ENCODE measurements around the gene ZNF771. TPM values are rescaled to one million over a fixed set of nuclear protein-coding genes. Genes with fewer than 3 reads are reported as not detected.
"Not testable (repeated sequence)": the region's sequence is repeated elsewhere in the genome, so short reads cannot be mapped to it uniquely, and the experiment has no call there.

Gene ZNF771
- total RNA-seq, 3 donors from 2014 or later = 7.1 to 9.8 (median 9.4) TPM

DNA sequence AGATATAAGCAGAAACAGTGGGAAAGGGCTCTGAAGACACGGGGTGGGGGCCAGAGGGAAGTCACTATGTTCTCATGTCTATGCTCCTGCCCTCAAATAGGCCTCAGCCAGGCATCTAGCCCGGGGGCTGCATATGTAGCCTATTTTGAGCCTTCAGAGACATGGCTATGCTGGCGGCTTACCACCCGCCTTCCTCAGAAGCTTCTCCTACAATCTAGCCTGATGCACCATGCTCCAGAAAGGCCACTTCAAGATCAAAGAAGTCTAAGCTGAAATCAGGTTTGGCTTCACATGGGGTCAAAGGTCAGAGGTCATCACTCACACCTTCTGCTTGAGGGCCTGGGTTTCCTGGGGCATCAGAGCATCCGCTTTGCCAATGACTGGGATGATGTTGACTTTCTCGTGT, 26.6 kb upstream of the ZNF771 start:
- H3K27me3 Mint-ChIP-seq (ENCODE audit: low read depth) = no peaks in the 10 kb centered on the region
- no peaks in the 10 kb centered on the region for H3K9me3 Mint-ChIP-seq
- ATAC-seq (no peak), DNase-seq (no peak)
- peaks cover 5% of the 10 kb centered on the region for H3K36me3 Mint-ChIP-seq (ENCODE audit: insufficient read depth)
- peaks cover 62% of the 10 kb centered on the region for H3K4me1 Mint-ChIP-seq (ENCODE audit: low read depth)
- peak overlapping the region; percentile 86 for H3K4me3 Mint-ChIP-seq

DNA sequence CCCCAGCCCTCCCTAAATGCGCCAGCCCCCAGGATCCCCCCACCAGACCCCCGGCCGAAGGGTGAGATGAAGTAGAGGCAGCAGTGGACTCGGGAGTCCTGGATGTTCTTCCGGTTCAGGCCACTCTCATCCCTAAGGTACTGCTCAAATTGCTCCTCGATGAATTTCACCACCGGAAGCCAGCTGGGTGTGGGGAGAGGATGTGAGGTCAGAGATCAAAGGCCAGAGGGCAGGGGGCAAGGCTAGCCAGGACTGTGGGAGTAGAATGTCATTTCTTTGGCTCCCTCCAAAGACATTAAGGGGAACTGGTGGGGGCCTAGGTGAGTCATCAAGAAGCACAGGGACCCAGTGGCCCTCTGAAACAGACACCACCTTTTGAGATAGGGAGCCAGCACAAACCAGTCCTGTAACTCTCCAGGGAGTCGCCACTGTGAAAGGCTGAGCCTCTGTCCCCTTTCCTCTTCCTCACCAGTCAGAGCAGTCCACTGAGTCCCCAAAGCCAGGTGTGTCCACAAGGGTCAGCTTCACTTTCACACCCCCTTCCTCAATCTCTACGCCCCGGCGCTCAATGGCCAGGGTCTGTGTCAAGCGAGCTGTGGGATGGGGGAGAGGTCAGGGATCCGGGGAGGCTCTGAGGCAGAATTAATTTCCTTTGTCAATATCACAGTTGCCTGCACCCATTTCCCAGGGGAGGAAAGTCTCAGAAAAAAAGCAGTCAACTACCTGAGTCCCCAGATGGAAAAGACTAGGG, 25.9 kb upstream of the ZNF771 start:
- Mint-ChIP-seq H3K27me3 (ENCODE audit: low read depth) (no peaks in the 10 kb centered on the region), H3K4me1 (ENCODE audit: low read depth) (peaks cover 62% of the 10 kb centered on the region), H3K9me3 (no peaks in the 10 kb centered on the region), H3K4me3 (peak overlapping the region; percentile 86), H3K36me3 (ENCODE audit: insufficient read depth) (peaks cover 5% of the 10 kb centered on the region)
- DNase-seq (no peak), ATAC-seq (no peak)

DNA sequence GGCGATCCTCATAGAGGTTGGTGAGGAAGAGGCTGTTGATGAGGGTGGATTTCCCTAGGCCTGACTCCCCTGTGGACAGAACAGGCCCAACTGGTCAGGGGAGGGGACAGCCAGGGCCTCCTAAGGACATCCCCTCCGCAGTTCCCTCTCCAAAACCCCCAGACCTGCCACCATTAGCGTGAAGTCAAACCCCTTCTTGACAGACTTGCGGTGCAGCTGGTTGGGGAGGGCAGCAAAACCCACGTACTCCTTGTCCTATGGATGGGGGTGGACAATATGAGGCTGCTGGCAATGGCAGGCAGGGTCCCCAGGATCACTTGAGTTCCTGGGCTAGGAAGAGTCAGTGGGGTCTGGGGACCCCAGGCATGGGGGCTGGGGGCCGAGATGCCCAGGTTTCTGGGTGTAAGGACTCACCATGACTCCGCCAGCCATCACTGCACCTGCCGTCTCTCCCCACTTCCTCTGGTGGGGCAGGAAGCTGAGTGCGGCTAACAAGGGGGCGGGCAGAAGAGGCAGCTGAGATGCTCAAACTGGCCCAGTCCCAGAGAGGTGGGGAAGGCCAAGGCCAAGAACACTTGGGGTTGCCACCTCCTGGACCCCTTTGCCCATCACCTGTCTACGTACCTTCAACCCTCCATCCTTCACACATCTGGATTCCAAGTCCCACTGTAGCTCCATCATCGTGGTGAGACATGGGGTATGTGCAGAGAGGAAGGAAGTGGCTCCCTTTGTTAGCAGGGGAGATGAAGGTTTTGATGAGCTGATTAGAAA, 25.1 kb upstream of the ZNF771 start, which contains the start of gene SEPTIN1:
Gene SEPTIN1, minus strand, starts transcription at position 451 of the 771 bp plus-strand sequence. Its CDS starts 19 bp downstream, at position 432.
- DNase-seq = peak; percentile 64
- peak; percentile 42 for ATAC-seq
- peaks cover 55% of the 10 kb centered on the region for H3K4me1 Mint-ChIP-seq (ENCODE audit: low read depth)
- H3K4me3 Mint-ChIP-seq = peak within 1 kb of the TSS; percentile 86
- H3K36me3 Mint-ChIP-seq (ENCODE audit: insufficient read depth) = peaks cover 5% of the 10 kb centered on the region
- no peaks in the 10 kb centered on the region for H3K9me3 Mint-ChIP-seq
- no peaks in the 10 kb centered on the region for H3K27me3 Mint-ChIP-seq (ENCODE audit: low read depth)

DNA sequence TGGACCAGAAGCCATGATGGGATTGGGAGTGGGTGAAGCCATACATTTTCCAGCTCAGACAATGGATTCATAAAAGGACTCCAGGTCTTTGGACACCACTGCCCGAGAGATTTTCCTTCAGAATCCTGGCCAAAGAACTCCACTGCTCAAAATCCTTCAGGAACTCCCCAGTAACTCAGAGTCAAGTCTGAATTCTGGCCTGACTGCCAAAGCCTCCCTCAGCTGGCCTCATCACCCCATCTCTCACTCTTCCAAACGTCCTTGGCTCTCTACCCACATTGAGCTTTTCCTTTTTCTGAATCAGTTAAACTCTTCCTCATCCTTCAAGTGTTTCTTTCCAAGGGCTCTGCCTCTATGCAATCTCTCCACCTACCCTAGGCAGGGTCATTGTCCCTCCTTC, 23.9 kb upstream of the ZNF771 start:
- peaks cover 44% of the 10 kb centered on the region for H3K4me1 Mint-ChIP-seq (ENCODE audit: low read depth)
- H3K9me3 Mint-ChIP-seq = no peaks in the 10 kb centered on the region
- no peaks in the 10 kb centered on the region for H3K27me3 Mint-ChIP-seq (ENCODE audit: low read depth)
- DNase-seq (no peak), ATAC-seq (no peak)
- H3K36me3 Mint-ChIP-seq (ENCODE audit: insufficient read depth) = peaks cover 5% of the 10 kb centered on the region
- peak overlapping the region; percentile 57 for H3K4me3 Mint-ChIP-seq

DNA sequence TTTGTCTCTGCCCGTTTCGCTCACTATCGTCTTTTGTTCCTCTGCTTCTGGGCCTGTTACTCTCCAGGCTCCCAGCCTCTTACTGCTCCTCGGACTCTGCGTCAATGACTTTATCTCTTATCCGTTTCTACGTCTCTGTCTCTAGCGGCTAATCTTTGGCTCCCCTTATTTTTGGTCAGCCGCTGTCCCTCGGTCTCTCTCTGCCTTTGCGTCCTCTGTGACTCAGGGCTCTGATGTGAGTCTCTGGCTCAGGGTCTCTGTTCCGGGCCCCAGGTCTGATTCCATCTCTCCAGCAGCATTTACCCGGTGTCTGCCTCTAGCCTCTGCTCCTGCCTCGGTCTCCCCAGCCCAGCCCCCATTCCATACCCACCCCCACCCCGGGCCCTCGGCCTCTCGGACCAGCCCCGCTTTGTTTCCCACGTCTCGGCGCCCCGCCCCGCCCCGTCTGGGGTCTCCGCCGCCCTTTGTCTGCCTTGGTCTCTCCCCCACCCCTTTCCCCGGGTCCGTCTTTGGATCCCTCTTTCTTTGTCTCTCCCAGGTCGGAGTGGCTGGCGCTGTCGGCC, 12.7 kb upstream of the ZNF771 start:
- DNase-seq (no peak), ATAC-seq (peak; percentile 3 to 4)
- no peaks in the 10 kb centered on the region for H3K27me3 Mint-ChIP-seq (ENCODE audit: low read depth)
- peaks cover 6% of the 10 kb centered on the region for H3K36me3 Mint-ChIP-seq (ENCODE audit: insufficient read depth)
- H3K9me3 Mint-ChIP-seq = no peaks in the 10 kb centered on the region
- H3K4me3 Mint-ChIP-seq = peak overlapping the region; percentile 89
- peaks cover 29% of the 10 kb centered on the region for H3K4me1 Mint-ChIP-seq (ENCODE audit: low read depth)

- no peaks in the 10 kb centered on the region for H3K9me3 Mint-ChIP-seq
- DNase-seq (peak; percentile 54), ATAC-seq (peak; percentile 73 to 75)
- no peaks in the 10 kb centered on the region for H3K27me3 Mint-ChIP-seq (ENCODE audit: low read depth)
- H3K4me1 Mint-ChIP-seq (ENCODE audit: low read depth) = peaks cover 36% of the 10 kb centered on the region
- peak within 1 kb of the TSS; percentile 89 for H3K4me3 Mint-ChIP-seq
- peaks cover 6% of the 10 kb centered on the region for H3K36me3 Mint-ChIP-seq (ENCODE audit: insufficient read depth)
Observed at GRCh38 chr16:30395155-30395991, 12.0 kb upstream of the ZNF771 start, which contains the start of gene ZNF48. Gene ZNF48 (plus strand): TSS chr16:30395420. CDS start chr16:30395795, 375 bp downstream.

GRCh38 chr16:30395992-30396585, 11.3 kb upstream of the ZNF771 start:
- Mint-ChIP-seq H3K36me3 (ENCODE audit: insufficient read depth) (peaks cover 6% of the 10 kb centered on the region), H3K27me3 (ENCODE audit: low read depth) (no peaks in the 10 kb centered on the region), H3K4me1 (ENCODE audit: low read depth) (peaks cover 41% of the 10 kb centered on the region), H3K9me3 (no peaks in the 10 kb centered on the region), H3K4me3 (peak overlapping the region; percentile 87)
- DNase-seq (no peak), ATAC-seq (peak in 1 of 2 donors; percentile 5)

DNA sequence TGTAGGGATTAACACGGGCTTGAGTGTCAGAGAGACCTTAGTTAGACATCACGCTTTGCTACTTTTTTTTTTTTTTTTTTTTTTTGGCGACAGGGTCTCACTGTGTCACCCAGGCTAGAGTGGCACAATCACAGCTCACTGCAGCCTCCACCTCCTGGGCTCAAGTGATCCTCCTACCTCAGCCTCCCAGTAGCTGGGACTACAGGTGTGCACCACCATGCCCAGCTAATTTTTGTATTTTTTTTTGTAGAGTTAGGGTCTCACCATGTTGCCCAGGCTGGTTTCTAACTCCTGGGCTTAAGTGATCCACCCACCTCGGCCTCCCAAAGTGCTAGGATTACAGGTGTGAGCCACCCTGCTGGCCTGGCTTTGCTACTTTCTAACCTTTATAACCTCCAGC, 10.8 kb upstream of the ZNF771 start:
- H3K27me3 Mint-ChIP-seq (ENCODE audit: low read depth); H3K36me3 Mint-ChIP-seq (ENCODE audit: insufficient read depth); ATAC-seq; DNase-seq; H3K9me3 Mint-ChIP-seq: not testable (repeated sequence)
- peak overlapping the region; percentile 87 for H3K4me3 Mint-ChIP-seq
- H3K4me1 Mint-ChIP-seq (ENCODE audit: low read depth) = peaks cover 43% of the 10 kb centered on the region

DNA sequence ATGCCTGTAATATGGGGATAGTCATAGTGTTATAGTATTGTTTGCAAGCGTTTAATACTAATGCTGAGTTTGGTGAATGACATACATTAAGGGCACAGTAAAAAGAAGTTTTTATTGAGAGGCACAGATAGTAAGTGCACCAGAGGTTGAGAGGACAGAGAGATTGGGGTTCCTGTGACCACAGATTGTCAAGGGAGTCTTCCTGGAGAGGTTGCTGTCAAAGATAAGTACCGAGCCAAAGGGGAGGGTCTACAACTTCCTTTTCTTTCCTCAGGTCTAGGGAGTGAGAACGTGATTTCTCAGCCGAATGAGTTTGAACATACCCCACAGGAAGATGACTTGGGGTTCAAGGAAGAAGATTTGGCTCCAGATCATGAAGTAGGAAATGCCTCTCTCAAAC, 10.3 kb upstream of the ZNF771 start:
- DNase-seq (no peak), ATAC-seq (no peak)
- Mint-ChIP-seq H3K27me3 (ENCODE audit: low read depth) (no peaks in the 10 kb centered on the region), H3K4me1 (ENCODE audit: low read depth) (peaks cover 45% of the 10 kb centered on the region), H3K36me3 (ENCODE audit: insufficient read depth) (peaks cover 6% of the 10 kb centered on the region), H3K4me3 (peak overlapping the region; percentile 87), H3K9me3 (no peaks in the 10 kb centered on the region)

DNA sequence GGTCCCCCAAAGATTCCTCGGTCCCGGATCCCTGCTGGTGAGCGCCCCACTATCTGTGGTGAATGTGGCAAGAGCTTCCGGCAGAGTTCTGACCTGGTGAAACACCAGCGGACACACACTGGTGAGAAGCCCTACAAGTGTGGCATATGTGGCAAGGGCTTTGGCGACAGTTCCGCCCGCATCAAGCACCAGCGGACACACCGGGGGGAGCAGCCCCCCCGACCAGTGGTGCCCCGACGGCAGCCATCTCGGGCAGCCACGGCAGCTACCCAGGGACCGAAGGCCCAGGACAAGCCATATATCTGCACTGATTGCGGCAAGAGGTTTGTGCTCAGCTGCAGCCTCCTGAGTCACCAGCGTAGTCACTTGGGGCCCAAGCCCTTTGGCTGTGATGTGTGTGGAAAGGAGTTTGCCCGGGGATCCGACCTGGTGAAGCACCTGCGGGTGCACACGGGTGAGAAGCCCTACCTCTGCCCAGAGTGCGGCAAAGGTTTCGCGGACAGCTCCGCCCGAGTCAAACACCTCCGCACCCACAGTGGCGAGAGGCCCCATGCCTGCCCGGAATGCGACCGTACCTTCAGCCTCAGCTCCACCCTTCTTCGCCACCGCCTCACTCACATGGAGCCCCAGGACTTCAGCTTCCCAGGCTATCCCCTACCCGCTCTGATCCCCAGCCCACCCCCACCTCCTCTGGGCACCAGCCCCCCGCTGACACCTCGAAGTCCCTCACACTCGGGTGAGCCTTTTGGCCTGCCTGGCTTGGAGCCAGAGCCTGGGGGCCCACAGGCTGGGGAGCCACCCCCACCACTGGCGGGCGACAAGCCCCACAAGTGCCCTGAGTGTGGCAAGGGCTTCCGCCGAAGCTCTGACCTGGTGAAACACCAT, 9.4 kb upstream of the ZNF771 start:
- no peaks in the 10 kb centered on the region for H3K9me3 Mint-ChIP-seq
- no peaks in the 10 kb centered on the region for H3K27me3 Mint-ChIP-seq (ENCODE audit: low read depth)
- H3K4me1 Mint-ChIP-seq (ENCODE audit: low read depth) = peaks cover 45% of the 10 kb centered on the region
- no peak overlapping the region for H3K4me3 Mint-ChIP-seq
- peaks cover 6% of the 10 kb centered on the region for H3K36me3 Mint-ChIP-seq (ENCODE audit: insufficient read depth)
- ATAC-seq (no peak), DNase-seq (no peak)

- Mint-ChIP-seq H3K4me3 (no peak overlapping the region), H3K4me1 (ENCODE audit: low read depth) (peaks cover 45% of the 10 kb centered on the region), H3K27me3 (ENCODE audit: low read depth) (no peaks in the 10 kb centered on the region), H3K36me3 (ENCODE audit: insufficient read depth) (peaks cover 6% of the 10 kb centered on the region), H3K9me3 (no peaks in the 10 kb centered on the region)
- DNase-seq (no peak), ATAC-seq (no peak)
Observed at GRCh38 chr16:30398661-30399434, 8.6 kb upstream of the ZNF771 start.

DNA sequence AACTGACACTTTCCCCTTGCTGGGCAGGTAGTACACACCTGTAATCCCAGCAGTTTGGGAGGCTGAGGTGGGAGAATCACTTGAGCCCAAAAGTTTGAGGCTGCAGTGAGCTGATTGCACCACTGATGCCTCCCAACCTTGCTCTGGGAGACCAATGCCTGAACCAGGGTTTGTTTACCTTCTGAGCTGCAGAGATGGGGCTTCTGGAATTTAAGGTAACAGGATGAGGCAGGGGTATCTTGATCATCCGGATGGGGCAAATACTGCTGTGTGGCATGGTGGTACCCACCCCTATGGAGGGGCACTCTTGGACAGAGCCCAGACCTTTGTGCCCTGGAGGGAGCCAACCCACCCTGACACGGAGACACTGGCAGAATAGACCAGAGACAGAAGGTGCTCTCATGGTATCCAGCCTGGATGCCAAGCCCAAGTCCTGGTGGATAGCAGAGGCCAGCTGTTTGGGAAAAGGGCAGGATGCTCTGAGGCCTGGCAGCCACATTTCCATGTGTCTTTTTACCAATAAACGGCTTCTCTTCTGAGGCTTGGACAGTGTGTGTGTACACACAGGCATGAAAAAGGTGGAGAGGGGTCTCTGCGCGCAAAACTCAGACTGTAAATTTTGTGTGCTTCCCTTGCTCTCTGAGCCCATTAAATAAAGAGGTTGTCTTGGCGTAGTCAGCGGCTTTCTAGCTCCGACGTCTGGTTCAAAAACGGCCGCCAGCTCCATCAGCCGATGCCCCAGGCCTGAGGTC, 7.8 kb upstream of the ZNF771 start:
- Mint-ChIP-seq H3K9me3 (no peaks in the 10 kb centered on the region), H3K27me3 (ENCODE audit: low read depth) (no peaks in the 10 kb centered on the region), H3K36me3 (ENCODE audit: insufficient read depth) (peaks cover 6% of the 10 kb centered on the region), H3K4me1 (ENCODE audit: low read depth) (peaks cover 42% of the 10 kb centered on the region), H3K4me3 (peak overlapping the region; percentile 84)
- ATAC-seq = no peak
- DNase-seq = no peak
